Measurements from ENCODE around the gene APMAP.

GRCh38 chr20:24939036-24939435 is 53.5 kb downstream of the APMAP start:
- TF ChIP-seq, protein P1, sequence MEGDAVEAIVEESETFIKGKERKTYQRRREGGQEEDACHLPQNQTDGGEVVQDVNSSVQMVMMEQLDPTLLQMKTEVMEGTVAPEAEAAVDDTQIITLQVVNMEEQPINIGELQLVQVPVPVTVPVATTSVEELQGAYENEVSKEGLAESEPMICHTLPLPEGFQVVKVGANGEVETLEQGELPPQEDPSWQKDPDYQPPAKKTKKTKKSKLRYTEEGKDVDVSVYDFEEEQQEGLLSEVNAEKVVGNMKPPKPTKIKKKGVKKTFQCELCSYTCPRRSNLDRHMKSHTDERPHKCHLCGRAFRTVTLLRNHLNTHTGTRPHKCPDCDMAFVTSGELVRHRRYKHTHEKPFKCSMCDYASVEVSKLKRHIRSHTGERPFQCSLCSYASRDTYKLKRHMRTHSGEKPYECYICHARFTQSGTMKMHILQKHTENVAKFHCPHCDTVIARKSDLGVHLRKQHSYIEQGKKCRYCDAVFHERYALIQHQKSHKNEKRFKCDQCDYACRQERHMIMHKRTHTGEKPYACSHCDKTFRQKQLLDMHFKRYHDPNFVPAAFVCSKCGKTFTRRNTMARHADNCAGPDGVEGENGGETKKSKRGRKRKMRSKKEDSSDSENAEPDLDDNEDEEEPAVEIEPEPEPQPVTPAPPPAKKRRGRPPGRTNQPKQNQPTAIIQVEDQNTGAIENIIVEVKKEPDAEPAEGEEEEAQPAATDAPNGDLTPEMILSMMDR (IDR thresholded peaks at IDR 0.05; ENCODE audit: low read depth, low read length, missing input control): no peak
- TF ChIP-seq RXRA (IDR thresholded peaks at IDR 0.05) (no peak), REST (IDR thresholded peaks at IDR 0.05) (no peak), YY1 (IDR thresholded peaks at IDR 0.05) (no peak), RAD21 (IDR thresholded peaks at IDR 0.05) (no peak), GABPA (IDR thresholded peaks at IDR 0.05 in 1 of 2, conservative IDR thresholded peaks at IDR 0.05 in 1 of 2) (no peak)

Data from liver (tissue), 3 donors.